HG02840 (cell line): ENCODE data around the gene METRN.
A peak's percentile ranks its signal among the peaks of the same experiment; 100 is the strongest.
"Not testable (repeated sequence)": the region's sequence is repeated elsewhere in the genome, so short reads cannot be mapped to it uniquely, and the experiment has no call there.

Experiments
- ATAC-seq: cut with Tn5 transposase; IDR thresholded peaks from one replicate; pipeline ENCODE4 v1.9.1; 2021; ENCODE audit warnings: mild to moderate bottlenecking, moderate library complexity, moderate number of reproducible peaks; ENCODE audit not compliant: unreplicated experiment, low FRiP score

Gene METRN

GRCh38 chr16:733382-734207 is 18.7 kb downstream of the METRN start:
- ATAC-seq, result no peak

GRCh38 chr16:734208-734980 is 19.5 kb downstream of the METRN start:
- no peak for ATAC-seq

GRCh38 chr16:734981-735881 is 20.3 kb downstream of the METRN start:
- ATAC-seq, result no peak

- ATAC-seq, result no peak
These were observed 21.1 kb downstream of the METRN start for GRCh38 chr16:735982-736453.

GRCh38 chr16:736936-737481 is 22.1 kb downstream of the METRN start:
- ATAC-seq, result no peak

- ATAC-seq, result peak; percentile 7
These were observed 24.9 kb downstream of the METRN start for GRCh38 chr16:739560-740458.

- ATAC-seq, result peak; percentile 19
These were observed 25.5 kb downstream of the METRN start for GRCh38 chr16:740459-740763.

GRCh38 chr16:740764-741505 is 26.0 kb downstream of the METRN start, which contains the start of gene CIAO3:
Gene CIAO3, minus strand, starts transcription at chr16:740997. Its CDS starts 12 bp downstream, at chr16:740985.
- ATAC-seq, result peak; percentile 85

GRCh38 chr16:741986-742629 is 27.2 kb downstream of the METRN start:
- no peak for ATAC-seq

- not testable (repeated sequence) for ATAC-seq
These were observed 28.0 kb downstream of the METRN start for GRCh38 chr16:742894-743293.

GRCh38 chr16:743794-744500 is 29.0 kb downstream of the METRN start:
- no peak for ATAC-seq

GRCh38 chr16:745739-746138 is 30.8 kb downstream of the METRN start:
- ATAC-seq, result no peak

- no peak for ATAC-seq
These were observed 31.7 kb downstream of the METRN start for GRCh38 chr16:746637-747036.

GRCh38 chr16:747978-748746 is 33.2 kb downstream of the METRN start:
- no peak for ATAC-seq

- ATAC-seq, result no peak
These were observed 34.1 kb downstream of the METRN start for GRCh38 chr16:749010-749409.

GRCh38 chr16:750485-750884 is 35.6 kb downstream of the METRN start:
- no peak for ATAC-seq
